HG02885 (cell line): Measurements from ENCODE around the gene ZSWIM5.
"Not testable (repeated sequence)": the region's sequence is repeated elsewhere in the genome, so short reads cannot be mapped to it uniquely, and the experiment has no call there.

Experiments used
- ATAC-seq: cut with Tn5 transposase; IDR thresholded peaks from one replicate; pipeline ENCODE4 v1.9.1; 2021; ENCODE audit warnings: mild to moderate bottlenecking; ENCODE audit not compliant: unreplicated experiment, poor library complexity

ZSWIM5 gene

GRCh38 chr1:45205910-45206721, at the start of gene ZSWIM5:
Gene ZSWIM5 (minus strand): TSS chr1:45206605. CDS start chr1:45206350, 255 bp downstream.
- ATAC-seq = peak; percentile 75

- no peak for ATAC-seq
Observed at GRCh38 chr1:45254490-45254889, 48.1 kb upstream of the ZSWIM5 start.

GRCh38 chr1:45250544-45250943, 44.1 kb upstream of the ZSWIM5 start:
- ATAC-seq = no peak

GRCh38 chr1:45248004-45248403, 41.6 kb upstream of the ZSWIM5 start:
- not testable (repeated sequence) for ATAC-seq

GRCh38 chr1:45246760-45247159, 40.4 kb upstream of the ZSWIM5 start:
- ATAC-seq = no peak

DNA sequence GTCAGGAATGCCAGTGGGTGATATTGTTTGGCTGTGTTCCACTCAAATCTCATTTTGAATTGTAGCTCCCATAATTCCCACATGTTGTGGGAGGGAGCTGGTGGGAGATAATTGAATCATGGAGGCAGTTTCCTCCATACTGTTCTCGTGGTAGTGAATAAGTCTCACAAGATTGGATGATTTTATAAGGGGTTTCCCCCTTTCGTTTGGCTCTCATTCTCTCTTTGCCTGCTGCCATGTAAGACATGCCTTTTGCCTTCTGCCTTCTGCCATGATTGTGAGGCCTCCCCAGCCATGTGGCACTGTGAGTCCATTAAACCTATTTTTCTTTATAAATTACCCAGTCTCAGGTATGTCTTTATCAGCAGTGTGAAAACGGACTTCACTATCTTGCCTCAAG, 40.0 kb upstream of the ZSWIM5 start:
- not testable (repeated sequence) for ATAC-seq

GRCh38 chr1:45244660-45245059, 38.3 kb upstream of the ZSWIM5 start:
- ATAC-seq = no peak

DNA sequence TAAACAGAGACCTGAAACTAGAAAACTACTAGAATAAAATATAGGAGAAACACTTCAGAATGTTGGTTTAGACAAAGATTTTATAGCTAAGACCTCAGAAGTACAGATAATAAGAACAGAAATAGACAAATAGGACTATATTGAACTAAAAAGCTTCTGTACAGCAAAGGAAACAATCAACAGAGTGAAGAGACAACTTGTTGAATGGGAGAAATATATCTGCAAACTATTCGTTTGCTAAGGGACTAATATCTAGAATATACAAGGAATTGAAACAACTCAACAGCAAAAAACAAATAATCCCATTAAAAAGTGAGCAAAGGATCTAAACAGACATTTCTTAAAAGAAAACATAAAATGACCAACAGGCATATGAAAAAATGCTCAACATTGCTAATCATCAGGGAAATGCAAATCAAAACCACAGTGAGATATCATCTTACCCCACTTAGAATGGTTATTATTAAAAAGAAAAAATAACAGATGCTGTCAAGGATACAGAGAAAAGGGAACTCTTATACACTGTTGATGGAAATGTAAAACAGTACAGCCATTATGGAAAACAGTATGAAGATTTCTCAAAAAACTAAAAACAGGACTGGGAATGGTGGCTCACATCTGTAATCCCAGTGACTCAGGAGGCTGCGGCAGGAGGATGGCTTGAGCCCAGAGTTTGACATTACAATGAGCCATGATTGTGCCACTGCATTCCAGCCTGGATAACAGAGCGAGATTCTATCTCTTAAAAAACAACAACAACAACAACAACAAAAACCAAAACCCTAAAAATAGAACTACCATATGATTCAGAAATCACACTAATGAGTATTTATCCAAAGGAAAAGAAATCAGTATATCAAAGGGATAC, 37.3 kb upstream of the ZSWIM5 start:
- ATAC-seq = no peak

DNA sequence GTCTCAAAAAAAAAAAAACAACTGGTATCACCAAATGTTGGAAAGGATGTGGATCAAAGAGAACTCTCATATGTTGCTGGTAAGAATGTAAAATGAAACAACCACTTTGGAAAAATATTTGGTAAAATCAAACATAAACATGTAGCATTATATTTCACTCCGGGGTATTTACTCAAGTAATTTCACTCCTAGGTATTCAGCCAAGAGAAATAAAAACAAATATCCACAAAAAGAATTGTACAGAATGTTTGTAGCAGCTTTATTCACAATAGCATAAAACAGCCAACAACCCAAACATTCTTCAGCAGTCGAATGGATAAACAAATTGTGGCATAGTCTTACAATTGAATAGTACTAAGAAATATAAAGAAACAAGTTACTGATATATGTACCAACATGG, 32.4 kb upstream of the ZSWIM5 start:
- no peak for ATAC-seq

GRCh38 chr1:45236136-45236535, 29.7 kb upstream of the ZSWIM5 start:
- ATAC-seq = no peak

DNA sequence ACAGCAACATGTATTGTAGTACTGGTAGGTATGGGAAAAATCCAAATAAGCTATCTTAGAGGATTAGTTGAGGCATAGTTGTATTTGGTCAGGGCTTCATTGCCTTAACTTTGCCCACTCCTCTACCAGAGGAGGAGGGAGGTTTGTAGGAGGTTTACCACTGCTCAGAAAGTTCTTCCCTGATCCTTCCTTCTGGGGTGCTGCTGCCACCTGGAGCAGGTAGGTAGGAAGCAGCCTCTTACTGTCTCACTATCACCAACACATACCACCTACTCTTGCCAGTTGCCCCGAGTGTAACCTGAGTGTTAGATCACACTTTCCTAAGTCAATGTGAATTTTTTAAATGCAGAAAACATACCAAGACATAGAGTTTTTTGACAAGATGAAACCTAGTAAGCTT, 24.1 kb upstream of the ZSWIM5 start:
- ATAC-seq = no peak

- ATAC-seq = no peak
Observed at GRCh38 chr1:45225598-45225997, 19.2 kb upstream of the ZSWIM5 start.

- ATAC-seq = not testable (repeated sequence)
Observed at GRCh38 chr1:45223710-45224109, 17.3 kb upstream of the ZSWIM5 start.

DNA sequence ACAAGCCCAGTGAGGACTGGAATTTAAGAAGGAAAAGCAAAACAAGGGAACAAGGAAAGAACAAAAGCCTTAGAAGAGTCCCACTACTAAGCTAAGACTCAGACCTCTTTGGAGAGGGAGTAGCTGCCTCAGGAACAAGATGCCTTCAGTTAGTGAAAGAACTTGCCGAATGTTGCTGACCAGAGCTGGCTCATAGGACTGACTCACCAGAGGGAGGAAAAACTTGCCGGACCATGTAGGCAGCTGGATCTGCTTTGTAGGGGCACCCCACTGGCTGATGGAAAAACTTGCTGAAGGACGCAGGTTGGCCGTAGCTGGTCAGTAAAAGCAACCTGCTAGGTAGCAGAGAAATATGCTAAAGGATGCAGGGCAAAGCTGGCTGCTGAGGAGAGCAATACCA, 15.3 kb upstream of the ZSWIM5 start:
- ATAC-seq = no peak

DNA sequence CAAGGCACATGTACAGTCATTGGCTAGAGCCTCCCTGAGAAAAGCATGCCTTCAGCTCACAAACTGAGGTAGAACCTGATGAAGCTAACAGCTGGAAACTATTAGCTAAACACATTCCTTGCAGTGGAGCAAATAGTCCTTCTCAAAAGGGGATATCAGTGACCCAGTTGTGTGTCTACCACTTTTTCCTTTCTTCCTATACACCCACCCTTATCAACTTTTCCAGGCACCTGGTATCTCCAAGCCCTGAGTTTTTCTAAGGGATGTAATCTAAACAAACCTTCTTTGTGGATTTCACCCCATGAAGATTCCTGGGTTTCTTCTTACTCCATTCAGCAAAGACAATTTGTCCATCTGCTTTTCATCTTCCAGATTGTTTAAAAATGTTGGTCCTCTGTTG, 10.5 kb upstream of the ZSWIM5 start:
- ATAC-seq = no peak

GRCh38 chr1:45216200-45216541, 9.8 kb upstream of the ZSWIM5 start:
- ATAC-seq = no peak

DNA sequence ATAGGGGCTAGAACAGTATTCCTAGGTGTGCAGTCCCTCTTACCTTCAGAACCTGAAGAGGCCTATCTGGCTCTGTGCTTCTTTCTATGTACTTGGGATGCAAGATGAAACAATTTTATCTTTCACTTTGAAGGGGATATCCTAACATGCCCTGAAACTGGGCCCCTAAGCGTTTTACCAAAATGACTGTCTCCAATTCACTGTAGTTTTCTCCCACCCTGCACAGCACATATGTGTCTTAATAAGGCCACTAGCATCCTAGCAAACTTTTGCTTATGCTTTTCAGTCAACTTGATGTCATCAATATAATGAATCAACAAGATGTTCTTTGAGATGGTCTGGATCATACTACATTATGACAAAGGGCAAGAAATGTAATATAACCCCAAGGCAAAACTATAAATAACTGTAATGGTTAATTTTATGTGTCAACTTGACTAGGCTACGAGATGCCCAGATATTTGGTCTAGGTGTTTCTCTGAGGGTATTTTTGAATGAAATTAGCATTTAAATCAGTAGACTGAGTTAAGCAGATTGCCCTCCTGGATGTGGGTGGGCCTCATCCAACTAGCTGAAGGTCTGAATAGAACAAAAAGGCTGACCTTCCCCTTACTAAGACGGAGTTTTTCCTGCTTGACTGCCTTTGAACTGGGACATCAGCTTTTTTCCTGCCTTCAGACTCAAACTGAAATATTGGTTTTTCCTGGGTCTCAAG, 9.2 kb upstream of the ZSWIM5 start:
- ATAC-seq = no peak

GRCh38 chr1:45213892-45214291, 7.5 kb upstream of the ZSWIM5 start:
- no peak for ATAC-seq

DNA sequence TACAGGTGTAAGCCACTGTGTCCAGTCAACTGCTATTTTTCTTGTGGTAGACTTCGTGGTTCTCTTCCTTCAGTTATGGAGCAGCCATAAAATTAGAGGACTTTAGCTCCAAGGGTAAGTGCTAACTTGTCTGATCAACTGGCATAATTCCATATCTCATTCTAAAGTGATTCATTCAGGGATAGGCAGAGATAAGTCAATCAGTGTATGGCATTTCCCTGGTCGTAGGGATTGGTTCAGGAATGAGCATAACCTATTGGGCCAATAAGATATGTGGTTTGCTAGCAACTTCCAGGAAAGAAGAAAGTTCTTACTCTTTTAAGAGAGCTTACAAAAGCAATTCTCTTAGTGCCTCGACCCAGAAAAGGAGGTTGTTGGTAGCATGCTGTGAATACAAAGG, 4.7 kb upstream of the ZSWIM5 start:
- no peak for ATAC-seq

DNA sequence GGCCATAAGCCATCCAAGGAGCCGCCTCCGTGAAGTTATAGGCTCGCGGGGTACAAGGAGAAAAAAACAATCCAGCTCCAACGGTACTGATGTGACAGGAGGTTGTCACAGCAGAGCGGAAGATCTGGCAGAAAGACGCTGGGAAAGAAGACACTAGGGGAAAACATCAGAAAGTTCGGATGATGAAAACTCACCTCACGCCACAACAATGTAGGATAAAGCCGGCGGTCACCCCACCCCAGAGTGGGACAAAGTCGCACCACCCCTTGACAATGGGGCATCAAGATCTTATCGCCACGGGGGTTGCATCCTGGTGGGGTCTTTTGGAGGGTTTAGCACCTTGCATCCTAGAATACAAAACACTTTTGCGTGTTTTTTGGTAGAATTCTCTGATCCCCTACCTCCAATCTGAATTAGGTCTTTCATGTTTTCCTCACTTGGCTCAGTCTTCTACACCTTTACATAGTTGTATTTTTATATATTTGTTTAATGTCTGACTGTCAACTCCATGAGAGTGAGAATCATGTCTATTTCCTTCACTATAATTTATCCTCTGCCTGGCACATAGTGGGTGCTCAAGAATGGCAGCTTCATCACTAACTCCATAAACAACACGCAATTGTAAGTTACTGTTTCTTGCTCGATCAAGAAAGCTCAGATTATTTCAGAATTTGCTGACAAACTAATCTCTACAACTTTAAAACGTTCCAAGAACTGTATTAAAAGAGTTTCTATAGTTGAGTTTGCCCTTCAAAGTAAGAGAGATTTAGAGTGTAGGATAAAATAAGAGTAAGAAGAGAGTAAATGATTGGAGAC, 611 bp upstream of the ZSWIM5 start:
- ATAC-seq = no peak
